Measurements from ENCODE around the gene CARD19.

CARD19 gene

GRCh38 chr9:93156475-93157008 is 60.5 kb downstream of the CARD19 start:
- H3K4me3 ChIP-seq (ENCODE audit: low read depth, low read length): no peak overlapping the region
- in situ Hi-C loops (cut with HindIII; ENCODE audit: low sequenced_read_pairs): loop anchor here (5.0 kb wide), 1 partner anchor 136 kb away; no protein-coding TSS in a partner anchor
- no peak for DNase-seq (ENCODE audit: low read depth)
- no peak for TF ChIP-seq CTCF (IDR thresholded peaks at IDR 0.05; ENCODE audit: low read depth, low read length, missing control alignments)

- in situ Hi-C loops (cut with HindIII; ENCODE audit: low sequenced_read_pairs): loop anchor here (5.0 kb wide), 1 partner anchor 132 kb away; no protein-coding TSS in a partner anchor
- peak; percentile 99 for TF ChIP-seq CTCF (IDR thresholded peaks at IDR 0.05; ENCODE audit: low read depth, low read length, missing control alignments)
- no peak overlapping the region for H3K4me3 ChIP-seq (ENCODE audit: low read depth, low read length)
- DNase-seq (ENCODE audit: low read depth): peak; percentile 73
These were observed 63.8 kb downstream of the CARD19 start for GRCh38 chr9:93159601-93160471.

GRCh38 chr9:93161786-93162562 is 66.0 kb downstream of the CARD19 start:
- no peak overlapping the region for H3K4me3 ChIP-seq (ENCODE audit: low read depth, low read length)
- in situ Hi-C loops (cut with HindIII; ENCODE audit: low sequenced_read_pairs): no loop called here
- no peak for TF ChIP-seq CTCF (IDR thresholded peaks at IDR 0.05; ENCODE audit: low read depth, low read length, missing control alignments)
- DNase-seq (ENCODE audit: low read depth): peak; percentile 53

All from astrocyte of the cerebellum (primary cell).